H1 (cell line): ENCODE measurements around the gene CD180. TPM values are rescaled to one million over a fixed set of nuclear protein-coding genes. Genes with fewer than 3 reads are reported as not detected.

Experiments
- MAFK ChIP-seq: IDR thresholded peaks from 2 replicates; pipeline ENCODE4 v1.6.1; 2012; ENCODE audit warnings: low read depth, mild to moderate bottlenecking, improper control_type of control experiment, low read length
- RAD21 ChIP-seq, 2 experiments: IDR thresholded peaks in 1 of 2; conservative IDR thresholded peaks in 1 of 2; 2 replicates each; pipeline ENCODE4 v1.6.1; 2011; ENCODE audit warnings: low read depth in 2 of 2, low read length in 2 of 2, improper control_type of control experiment in 1 of 2, inconsistent platforms in 1 of 2, mild to moderate bottlenecking in 1 of 2, moderate library complexity in 1 of 2
- TEAD4 ChIP-seq: IDR thresholded peaks from 2 replicates; pipeline ENCODE4 v1.6.1; 2012; ENCODE audit warnings: low read depth, low read length, inconsistent platforms, mixed read lengths
- polyA plus RNA-seq, 7 experiments: library from polyadenylated mRNA; depleted of rRNA in 3 of 7; stranded (reverse) in 5 of 7; unstranded in 2 of 7; fragments of >200 nt in 5 of 7; fragments of 200-250 nt in 2 of 7; gene quantifications; 1 replicate in 5 of 7; 2 replicates in 1 of 7; 4 replicates in 1 of 7; pipeline versions ENCODE4 v1.2.1 to v1.2.3, GENCODE V29; 2011 to 2013; ENCODE audit warnings: missing spikeins in 2 of 7, mixed read lengths in 2 of 7
- total RNA-seq: library from RNA; stranded (reverse); fragmentation: NEBNext Ultra II Directional; extraction: Animal tissue kit (Norgen Biotek cat#: 25700); gene quantifications from 2 replicates; pipeline ENCODE4 v1.2.1, GENCODE V29; 2021

Gene CD180
- total and polyA plus RNA-seq, 2 of the 8 experiments (the other 6 are each of a cell fraction or from before 2014, with no cell fraction given): not detected

- no peak for TF ChIP-seq TEAD4
- TF ChIP-seq MAFK: no peak
- TF ChIP-seq RAD21 (IDR thresholded peaks at IDR 0.05 in 1 of 2, conservative IDR thresholded peaks at IDR 0.05 in 1 of 2; ENCODE audit: low read depth in 2 of 2, low read length in 2 of 2): no peak
These were observed 56.2 kb downstream of the CD180 start (continued) for GRCh38 chr5:67140413-67140812.
